MV-4-11 (cell line): ENCODE data around the gene ZFAND3.
A peak's percentile ranks its signal among the peaks of the same experiment; 100 is the strongest.
"Not testable (repeated sequence)": the region's sequence is repeated elsewhere in the genome, so short reads cannot be mapped to it uniquely, and the experiment has no call there.

Experiments used
- DNase-seq: peaks from one replicate; lab custom pipeline; 2025; lab: John Stamatoyannopoulos, UW

ZFAND3 gene

GRCh38 chr6:37972994-37973757 is 153.6 kb downstream of the ZFAND3 start:
- no peak for DNase-seq

- DNase-seq = no peak
These were observed 154.9 kb downstream of the ZFAND3 start for GRCh38 chr6:37974381-37974780.

- no peak for DNase-seq
These were observed 155.4 kb downstream of the ZFAND3 start for GRCh38 chr6:37974943-37975342.

DNA sequence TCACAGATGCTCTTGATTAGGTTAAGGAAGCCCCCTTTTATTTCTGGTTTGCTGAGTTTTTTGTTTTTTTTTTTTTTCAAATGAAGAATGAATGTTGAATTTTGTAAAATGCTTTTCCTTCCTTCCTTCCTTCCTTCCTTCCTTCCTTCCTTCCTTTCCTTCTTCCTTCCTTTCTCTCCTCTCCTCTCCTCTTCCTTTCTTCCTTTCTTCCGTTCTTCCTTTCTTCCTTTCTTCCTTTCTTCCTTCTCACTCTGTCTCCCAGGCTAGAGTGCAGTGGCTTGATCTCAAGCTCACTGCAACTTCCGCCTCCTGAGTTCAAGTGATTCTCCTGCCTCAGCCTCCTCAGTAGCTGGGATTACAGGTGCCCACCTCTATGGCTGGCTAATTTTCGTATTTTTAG is 158.2 kb downstream of the ZFAND3 start:
- DNase-seq = no peak

DNA sequence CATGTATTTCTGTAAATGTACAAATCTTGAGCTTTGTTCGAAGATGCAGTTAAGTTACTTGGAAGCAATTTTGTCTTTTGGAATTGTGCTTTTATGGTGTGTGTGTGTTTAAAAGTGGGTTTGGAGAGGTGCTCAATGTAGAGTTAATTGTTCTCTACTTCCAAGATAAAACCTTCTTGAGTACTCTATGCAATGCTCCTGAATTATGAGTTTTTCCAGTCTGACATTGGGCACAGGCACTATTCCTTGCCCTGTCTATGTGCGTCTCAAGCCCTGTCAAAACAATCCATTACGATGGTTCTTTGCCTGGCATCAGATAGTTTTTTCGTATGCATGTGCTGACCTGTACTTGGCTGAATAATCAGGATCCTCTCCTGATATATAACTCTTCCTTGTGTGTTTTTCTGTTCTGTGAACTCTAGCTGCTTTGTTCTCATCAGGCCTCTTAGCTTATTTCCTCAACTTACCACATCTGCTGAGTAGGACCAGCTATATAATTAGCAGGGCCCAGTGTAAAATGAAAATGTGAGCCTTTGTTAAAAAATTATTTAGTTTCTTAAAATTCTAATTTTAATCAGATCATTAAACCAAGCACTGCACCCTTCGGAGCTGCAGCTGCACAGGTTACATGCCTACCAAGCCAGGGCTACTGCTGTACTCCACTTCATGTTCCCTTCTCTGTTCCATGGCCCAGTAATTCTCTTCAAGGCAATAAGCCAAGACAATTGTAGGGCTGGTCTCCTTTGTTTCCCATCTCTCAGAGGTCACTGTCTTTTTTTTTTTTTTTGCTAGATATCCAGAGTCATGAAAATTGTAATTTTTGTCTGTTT is 160.1 kb downstream of the ZFAND3 start:
- no peak for DNase-seq

GRCh38 chr6:37980222-37980595 is 160.7 kb downstream of the ZFAND3 start:
- DNase-seq = no peak

DNA sequence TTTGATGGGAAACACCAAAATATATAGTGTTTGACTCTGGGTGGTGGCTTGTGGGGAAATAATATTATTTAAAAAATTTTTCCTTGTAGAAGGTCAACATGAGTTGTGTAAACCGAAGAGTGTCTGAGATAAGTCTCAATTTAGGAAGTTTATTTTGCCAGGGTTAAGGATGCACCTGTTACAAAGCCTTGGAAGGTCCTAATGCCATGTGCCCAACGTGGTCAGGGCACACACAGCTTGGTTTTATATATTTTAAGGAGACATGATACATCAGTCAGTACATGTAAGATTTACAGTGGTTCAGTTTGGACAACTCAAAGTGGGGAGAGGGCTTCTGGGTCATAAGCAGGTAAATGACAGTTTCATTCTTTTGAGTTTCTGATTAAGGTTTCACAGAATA is 162.1 kb downstream of the ZFAND3 start:
- no peak for DNase-seq

- DNase-seq = peak; percentile 85
These were observed 162.8 kb downstream of the ZFAND3 start for GRCh38 chr6:37982317-37982716.

GRCh38 chr6:37983720-37984501 is 164.4 kb downstream of the ZFAND3 start:
- no peak for DNase-seq

GRCh38 chr6:37984578-37984977 is 165.1 kb downstream of the ZFAND3 start:
- no peak for DNase-seq

GRCh38 chr6:37985355-37985754 is 165.8 kb downstream of the ZFAND3 start:
- DNase-seq = peak; percentile 90

DNA sequence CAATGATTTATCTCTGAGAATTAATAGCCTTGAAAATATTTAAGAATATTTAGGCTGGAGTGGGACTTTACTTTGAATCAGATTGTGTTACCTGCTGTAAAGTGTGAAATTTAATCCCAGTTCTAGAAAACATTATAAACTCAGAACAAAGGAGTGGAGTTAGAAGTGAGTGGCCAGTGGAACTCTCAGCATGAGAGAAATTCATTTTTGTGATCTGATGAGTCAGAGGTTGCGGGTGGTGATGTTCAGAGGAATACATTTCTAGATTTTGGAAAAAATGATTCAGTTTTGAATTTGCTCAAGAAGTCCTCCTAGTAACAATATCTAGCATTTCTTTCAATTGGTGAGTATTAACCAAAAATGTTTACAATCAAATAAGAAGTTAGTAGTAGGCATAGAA is 167.5 kb downstream of the ZFAND3 start:
- DNase-seq = no peak

DNA sequence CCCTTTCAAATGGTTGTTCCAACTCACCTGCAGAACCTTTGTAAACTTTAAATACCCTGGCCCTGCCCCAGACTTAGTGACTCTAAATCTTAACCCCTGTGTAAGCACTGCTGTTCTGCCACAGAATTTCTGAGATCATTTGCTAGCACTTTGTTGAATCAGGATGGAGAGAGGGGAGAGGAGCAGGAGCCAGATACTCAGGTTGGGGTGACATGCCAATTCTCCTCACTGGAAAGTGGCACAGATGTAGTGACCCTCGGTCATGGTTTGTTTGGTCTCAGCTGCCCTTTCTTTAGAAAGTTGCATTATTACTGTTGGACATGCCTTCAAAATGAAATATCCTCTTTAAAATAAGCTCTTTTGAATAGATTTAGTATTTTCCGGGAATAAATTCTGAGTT is 168.0 kb downstream of the ZFAND3 start:
- no peak for DNase-seq

- DNase-seq = no peak
These were observed 168.6 kb downstream of the ZFAND3 start for GRCh38 chr6:37988127-37988526.

DNA sequence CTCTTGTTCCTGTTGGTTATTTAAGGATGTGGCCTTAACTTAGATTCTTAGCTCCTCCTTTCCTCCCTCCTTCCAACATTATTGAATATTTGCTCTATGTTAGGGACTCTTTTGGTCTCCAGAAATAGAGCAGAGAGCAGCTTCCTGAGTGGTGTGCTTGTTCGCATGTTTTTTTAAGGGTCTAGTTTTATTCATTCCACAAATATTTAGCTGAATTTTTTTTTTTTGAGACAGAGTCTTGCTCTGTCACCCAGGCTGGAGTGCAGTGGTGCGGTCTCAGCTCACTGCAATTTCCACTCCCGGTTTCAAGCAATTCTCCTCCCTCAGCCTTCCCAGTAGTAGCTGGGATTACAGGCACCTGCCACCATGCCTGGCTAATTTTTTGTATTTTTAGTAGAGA is 169.2 kb downstream of the ZFAND3 start:
- no peak for DNase-seq

GRCh38 chr6:37990762-37991525 is 171.4 kb downstream of the ZFAND3 start:
- no peak for DNase-seq

DNA sequence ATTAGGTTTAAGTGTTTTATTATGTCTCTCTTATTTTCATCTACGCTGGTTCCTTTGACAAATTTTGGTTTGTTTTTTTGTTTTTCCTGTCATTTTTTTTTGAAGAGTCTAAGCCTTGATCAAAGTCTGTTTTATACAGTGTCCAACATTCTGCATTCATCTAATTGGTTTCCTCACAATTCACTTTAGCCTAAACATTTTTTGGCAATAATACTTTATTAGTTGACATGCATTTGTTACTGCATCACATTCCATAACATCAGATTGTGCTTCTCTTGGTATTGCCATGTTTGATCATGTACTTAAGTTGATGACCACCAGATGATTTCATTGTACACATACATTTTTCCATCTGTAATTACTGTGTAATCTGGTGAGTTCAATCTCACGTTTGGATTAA is 173.2 kb downstream of the ZFAND3 start:
- no peak for DNase-seq

DNA sequence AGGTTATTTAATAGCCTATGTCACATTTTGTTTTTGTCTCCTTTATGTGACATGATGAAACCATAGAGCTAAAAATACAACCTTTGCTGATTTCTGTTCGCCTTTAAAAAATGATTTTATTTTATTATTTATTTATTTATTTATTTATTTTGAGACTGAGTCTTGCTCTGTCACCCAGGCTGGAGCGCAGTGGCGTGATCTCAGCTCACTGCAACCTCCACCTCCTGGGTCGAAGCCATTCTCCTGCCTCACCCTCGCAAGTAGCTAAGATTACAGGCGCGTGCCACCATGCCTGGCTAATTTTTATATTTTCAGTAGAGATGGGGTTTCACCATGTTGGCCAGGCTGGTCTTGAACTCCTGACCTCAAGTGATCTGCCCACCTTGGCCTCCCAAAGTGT is 173.7 kb downstream of the ZFAND3 start:
- not testable (repeated sequence) for DNase-seq

- no peak for DNase-seq
These were observed 174.1 kb downstream of the ZFAND3 start for GRCh38 chr6:37993596-37993995.

DNA sequence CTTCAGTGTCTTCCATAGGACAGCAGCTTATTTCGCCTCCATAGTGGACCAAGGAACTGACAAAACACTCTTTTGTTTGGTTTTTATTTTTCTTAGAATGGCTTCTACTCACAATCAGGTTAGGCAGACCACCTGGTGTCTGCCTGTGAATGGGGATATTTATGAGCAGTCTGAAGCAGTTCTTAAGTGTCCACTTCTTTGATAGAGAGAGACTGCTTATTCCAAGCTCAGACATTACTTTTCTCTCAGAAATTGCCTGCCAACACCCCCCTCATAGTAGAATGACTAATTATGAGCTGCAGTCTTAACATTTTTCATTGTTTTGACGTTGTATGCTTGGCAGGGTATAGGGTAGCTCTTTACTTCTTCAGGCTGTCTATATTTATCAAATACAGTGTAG is 174.7 kb downstream of the ZFAND3 start:
- no peak for DNase-seq

DNA sequence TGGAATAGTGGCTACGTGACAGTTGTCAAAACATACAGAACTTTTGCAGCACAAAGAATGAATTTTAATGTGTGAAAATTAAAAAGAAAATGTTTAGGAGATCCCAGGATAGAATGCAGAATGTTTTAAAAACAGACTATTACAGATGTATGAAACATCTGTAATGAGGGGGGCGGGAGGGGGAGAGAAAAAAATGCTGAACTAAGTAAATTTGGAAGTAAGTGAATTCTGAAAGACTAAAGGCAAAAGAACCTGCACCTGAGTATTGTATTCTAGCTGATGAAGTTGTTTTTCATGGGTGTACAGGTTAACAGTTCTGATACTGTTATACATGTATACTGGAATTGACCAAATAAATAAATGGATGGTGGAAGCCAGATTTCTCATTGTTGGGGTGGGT is 178.8 kb downstream of the ZFAND3 start:
- DNase-seq = no peak

DNA sequence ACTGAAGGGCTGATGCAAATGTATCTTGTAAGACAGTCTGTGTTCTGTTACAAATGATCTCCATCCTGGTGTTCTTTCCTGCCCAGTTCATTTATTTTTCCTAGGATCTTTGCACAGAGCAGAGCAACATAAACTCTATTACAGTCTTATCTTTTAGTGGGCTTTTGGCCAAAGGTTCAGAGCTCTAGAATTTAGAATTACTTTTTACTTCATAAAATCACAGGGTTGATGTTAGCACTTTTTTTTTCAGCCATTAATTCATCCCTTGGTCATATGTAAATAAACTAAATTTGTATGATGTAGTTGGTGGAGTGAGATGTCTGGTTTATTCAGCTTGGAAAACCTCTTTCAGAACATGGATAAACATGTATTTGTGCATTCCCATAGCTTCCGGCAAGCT is 181.9 kb downstream of the ZFAND3 start:
- DNase-seq = no peak
